GM12878 (cell line): ENCODE data around the gene SPRING1. TPM values are rescaled to one million over a fixed set of nuclear protein-coding genes. Genes with fewer than 3 reads are reported as not detected.

Source experiments
- ATAC-seq: fragments of 200-7000 bp; cut with Tn5 transposase; 3 replicates; pipeline ENCODE4 v1.9.1; 2020; ENCODE audit warnings: mild to moderate bottlenecking, moderate library complexity
- BruUV-seq: library from RNA; stranded (reverse); fragments of 400-500 nt; replicated peaks from 2 replicates; lab custom pipeline; 2021; lab: Mats Ljungman, UMichigan
- CTCF ChIA-PET: fragments of 300-600 bp; sonication (Branson Sonifier 250); formaldehyde crosslinking; extraction: SDS; loops from one replicate; lab custom pipeline; 2021; ENCODE audit warnings: inconsistent platforms; lab: Yijun Ruan, JAX
- POLR2A ChIA-PET: fragments of 350-600 bp; formaldehyde crosslinking; extraction: SDS; loops from one replicate; lab custom pipeline; 2021; ENCODE audit warnings: inconsistent platforms; lab: Charles Lee
- RAD21 ChIA-PET: fragments of 300-600 bp; sonication (Branson Sonifier 250); formaldehyde crosslinking; loops from one replicate; lab custom pipeline; 2023; ENCODE audit warnings: antibody characterized with exemption; ENCODE audit not compliant: unreplicated experiment; lab: Charles Lee
- SMC1A ChIA-PET: fragments of 300-600 bp; sonication (Branson Sonifier 250); formaldehyde crosslinking; loops from one replicate; lab custom pipeline; 2023; ENCODE audit not compliant: unreplicated experiment, uncharacterized antibody; lab: Charles Lee
- DNase-seq: peaks from one replicate; pipeline ENCODE4 v3.0.0-alpha.2; 2011; ENCODE audit warnings: low read depth, low spot score
- FAIRE-seq: peaks from 3 replicates; lab custom pipeline; 2011; peaks lifted over from hg19 to GRCh38; lab: Jason Lieb, UNC
- H2AFZ ChIP-seq: 2 replicates; pipeline ENCODE4 v1.6.0; 2011; ENCODE audit warnings: low read depth, low read length, control low read depth; ENCODE audit not compliant: control insufficient read depth
- H3K27ac ChIP-seq: 2 replicates; pipeline ENCODE4 v1.5.1; 2011; ENCODE audit warnings: control low read depth; ENCODE audit not compliant: control insufficient read depth, insufficient read depth
- H3K27me3 ChIP-seq, 2 experiments: replicated peaks in 1 of 2; 2 replicates each; pipeline versions ENCODE4 v1.6.0 to v1.6.1; 2011; ENCODE audit warnings: low read length in 1 of 2; ENCODE audit not compliant: control insufficient read depth in 2 of 2, insufficient read depth in 2 of 2
- H3K36me3 ChIP-seq, 2 experiments: 2 replicates each; pipeline ENCODE4 v1.5.1; 2011; ENCODE audit warnings: low read length in 1 of 2; ENCODE audit not compliant: control insufficient read depth in 2 of 2, insufficient read depth in 2 of 2
- H3K4me1 ChIP-seq: 2 replicates; pipeline ENCODE4 v1.6.1; 2011; ENCODE audit warnings: mild to moderate bottlenecking, low read length, moderate library complexity, mixed read lengths; ENCODE audit not compliant: control insufficient read depth, insufficient read depth
- H3K4me2 ChIP-seq: 2 replicates; pipeline ENCODE4 v1.6.0; 2011; ENCODE audit warnings: control low read depth; ENCODE audit not compliant: control insufficient read depth, insufficient read depth
- H3K4me3 ChIP-seq: fragments of 200-600 bp; sonication (generic); 2 replicates; pipeline ENCODE4 v1.5.1; 2016
- H3K79me2 ChIP-seq: 2 replicates; pipeline ENCODE4 v1.6.0; 2011; ENCODE audit warnings: low read length; ENCODE audit not compliant: control insufficient read depth, insufficient read depth
- H3K9ac ChIP-seq: 2 replicates; pipeline ENCODE4 v1.8.0; 2011; ENCODE audit warnings: low read length, control low read depth, mixed read lengths; ENCODE audit not compliant: control insufficient read depth, insufficient read depth
- H3K9me3 ChIP-seq: replicated peaks from 3 replicates; pipeline ENCODE4 v1.5.1; 2011; ENCODE audit warnings: mild to moderate bottlenecking, low read length; ENCODE audit not compliant: control insufficient read depth, insufficient read depth
- H4K20me1 ChIP-seq: 2 replicates; pipeline ENCODE4 v1.6.0; 2011; ENCODE audit not compliant: control insufficient read depth, insufficient read depth
- ATF2 ChIP-seq: IDR thresholded peaks from 2 replicates; pipeline ENCODE4 v1.6.1; 2012; ENCODE audit warnings: low read length, inconsistent platforms
- BCLAF1 ChIP-seq: fragments of 450-650 bp; IDR thresholded peaks from 2 replicates; pipeline ENCODE4 v1.6.1; 2017; ENCODE audit warnings: antibody characterized with exemption, mild to moderate bottlenecking, moderate library complexity
- CREB1 ChIP-seq: IDR thresholded peaks from 2 replicates; pipeline ENCODE4 v1.6.1; 2012; ENCODE audit warnings: low read depth, mild to moderate bottlenecking, inconsistent platforms
- CTCF ChIP-seq, 3 experiments: IDR thresholded peaks in 2 of 3; conservative IDR thresholded peaks in 1 of 3; 2 replicates each; pipeline ENCODE4 v1.5.1; 2011; ENCODE audit warnings: low read depth in 3 of 3, low read length in 3 of 3, mild to moderate bottlenecking in 3 of 3, control low read depth in 2 of 3, moderate library complexity in 2 of 3, inconsistent platforms in 1 of 3, mixed read lengths in 1 of 3; ENCODE audit not compliant: control insufficient read depth in 2 of 3, insufficient read depth in 1 of 3; ENCODE audit errors: extremely low read depth in 1 of 3
- JUND ChIP-seq: IDR thresholded peaks from 2 replicates; pipeline ENCODE4 v1.6.1; 2012; ENCODE audit warnings: low read depth, mild to moderate bottlenecking, low read length, improper control_type of control experiment, moderate library complexity
- NFIC ChIP-seq: IDR thresholded peaks from 2 replicates; pipeline ENCODE4 v1.6.1; 2012; ENCODE audit warnings: low read depth, mild to moderate bottlenecking, inconsistent platforms, low read length, moderate library complexity
- NR2F1 ChIP-seq: fragments of 450-650 bp; conservative IDR thresholded peaks from 2 replicates; pipeline ENCODE4 v1.6.1; 2017; ENCODE audit warnings: mild to moderate bottlenecking
- RAD21 ChIP-seq: IDR thresholded peaks from 2 replicates; pipeline ENCODE4 v1.6.1; 2011; ENCODE audit warnings: mild to moderate bottlenecking, low read depth, low read length, moderate library complexity; ENCODE audit not compliant: insufficient read depth
- RELA ChIP-seq: fragments of 450-650 bp; IDR thresholded peaks from 2 replicates; pipeline ENCODE4 v1.8.0; 2014; ENCODE audit warnings: borderline replicate concordance; ENCODE audit not compliant: partially characterized antibody
- RUNX3 ChIP-seq: IDR thresholded peaks from 2 replicates; pipeline ENCODE4 v1.6.1; 2012; ENCODE audit warnings: low read length, inconsistent platforms
- SMC3 ChIP-seq: IDR thresholded peaks from 2 replicates; pipeline ENCODE4 v1.6.1; 2011; ENCODE audit warnings: low read length, improper control_type of control experiment, borderline replicate concordance
- SP1 ChIP-seq: IDR thresholded peaks from one replicate; pipeline ENCODE4 v1.6.1; 2011; ENCODE audit warnings: low read depth, low read length
- SUPT20H ChIP-seq: IDR thresholded peaks from 2 replicates; pipeline ENCODE4 v1.6.1; 2011; ENCODE audit warnings: low read depth, mild to moderate bottlenecking, low read length, moderate library complexity, borderline replicate concordance; ENCODE audit not compliant: control insufficient read depth
- TAF1 ChIP-seq: IDR thresholded peaks from 2 replicates; pipeline ENCODE4 v1.6.1; 2011; ENCODE audit warnings: mild to moderate bottlenecking, low read depth, low read length, borderline replicate concordance
- YY1 ChIP-seq: IDR thresholded peaks from 2 replicates; pipeline ENCODE4 v1.6.1; 2011; ENCODE audit warnings: low read depth, mild to moderate bottlenecking, low read length
- WGBS: methylation state at CpG from one replicate; pipeline ENCODE4 v1.1.6; 2016; ENCODE audit warnings: low lambda C conversion rate; ENCODE audit not compliant: insufficient replicate concordance, insufficient coverage; ENCODE audit errors: missing lambda C conversion rate; 5-methylcytosine and 5-hydroxymethylcytosine counted together
- in situ Hi-C: fragments of 300-500 bp; cut with MboI; formaldehyde crosslinking; loops from 9 replicates; pipeline ENCODE4 v1.14.3; 2018; ENCODE audit warnings: mixed read lengths
- intact Hi-C: fragments of 100-400 bp; cut with micrococcal nuclease; formaldehyde crosslinking; loops from one replicate; pipeline ENCODE4 v1.14.2; 2022; ENCODE audit not compliant: unreplicated experiment
- polyA plus RNA-seq, 11 experiments: library from polyadenylated mRNA; depleted of rRNA in 4 of 11; unstranded in 6 of 11; stranded (reverse) in 5 of 11; fragments of >200 nt; fragmentation: Nextera tagmentation in 4 of 11; fragmentation: Illumina TruSeq in 1 of 11; extraction: Ambion mirVana in 4 of 11; extraction: Trizol in 1 of 11; gene quantifications; 1 replicate in 1 of 11; 2 replicates in 10 of 11; pipeline versions ENCODE4 v1.2.1 to v1.2.3, GENCODE V29; 2011 to 2016; ENCODE audit warnings: inconsistent platforms in 2 of 11, missing spikeins in 2 of 11, low read depth in 1 of 11
- total RNA-seq, 4 experiments: library from RNA; depleted of rRNA in 3 of 4; stranded (reverse); fragments of >200 nt in 3 of 4; fragmentation: Illumina TruSeq in 1 of 4; extraction: Trizol in 1 of 4; gene quantifications; 2 replicates each; pipeline versions ENCODE4 v1.2.1 to v1.2.3, GENCODE V29; 2013 to 2021

SPRING1 gene
- total and polyA plus RNA-seq, 10 of the 15 experiments (the other 5 are each of a cell fraction or from before 2014, with no cell fraction given), result 2.5 to 25.7 (median 14.3) TPM

GRCh38 chr12:116703214-116703795 lies 34.6 kb downstream of the SPRING1 start:
- ATAC-seq, result peak; percentile 90
- Histone ChIP-seq H3K4me3 (no peak overlapping the region), H3K9ac (no peak overlapping the region), H3K27me3 (peaks cover 0 to 4% of the 10 kb centered on the region in 2 experiments; a peak in 2 of 4 replicates), H3K4me2 (no peak overlapping the region), H3K4me1 (no peaks in the 10 kb centered on the region), H2AFZ (no peak overlapping the region), H4K20me1 (no peaks in the 10 kb centered on the region), H3K79me2 (no peaks in the 10 kb centered on the region), H3K27ac (no peak overlapping the region), H3K9me3 (no peaks in the 10 kb centered on the region), H3K36me3 (no peaks in the 10 kb centered on the region)
- ChIA-PET SMC1A (interaction anchor here (0.7 to 1.5 kb wide), 5 partner anchors 15 to 415 kb away, joined by 3 to 14 read pairs (median 3); no protein-coding TSS in a partner anchor), POLR2A (no interaction called here), CTCF (interaction anchor here (0.7 to 4.1 kb wide), 31 partner anchors 12 to 886 kb away, joined by 3 to 43 read pairs (median 4); no protein-coding TSS in a partner anchor), RAD21 (interaction anchor here (0.5 to 1.1 kb wide), 9 partner anchors 18 to 704 kb away, joined by 3 to 4 read pairs (median 3); no protein-coding TSS in a partner anchor)
- peak; percentile 16 for DNase-seq
- TF ChIP-seq JUND (no peak), SMC3 (peak; percentile 84), NFIC (no peak), YY1 (peak; percentile 53; the same call in 1 of the 2 replicates), CTCF (IDR thresholded peaks at IDR 0.05 in 2 of 3, conservative IDR thresholded peaks at IDR 0.05 in 1 of 3; ENCODE audit: control insufficient read depth in 2 of 3, extremely low read depth in 1 of 3, insufficient read depth in 1 of 3, low read depth in 3 of 3, low read length in 3 of 3) (peak; percentile 86 to 92 (median 92); a peak in 5 of 6 replicates), RELA (no peak), ATF2 (no peak), RAD21 (peak; percentile 96), TAF1 (no peak), SP1 (no peak), CREB1 (no peak), BCLAF1 (no peak), SUPT20H (no peak), RUNX3 (0 out of 2 replicates have a peak, but pooled peaks have one; percentile 42), NR2F1 (peak; percentile 92)
- in situ Hi-C loops (loop anchor here (5.0 to 10.0 kb wide), 2 partner anchors 414 to 709 kb away; no protein-coding TSS in a partner anchor), intact Hi-C loops (loop anchor here (1.0 to 10.0 kb wide), 3 partner anchors 251 to 416 kb away; no protein-coding TSS in a partner anchor)
- BruUV-seq, result no TSS peak
- peak; percentile 87 for FAIRE-seq
- WGBS, result 7% methylated on average over 12 of the region's 12 CpGs
